ENCODE results near the gene SMARCD3. TPM values are rescaled to one million over a fixed set of nuclear protein-coding genes. Genes with fewer than 3 reads are reported as not detected.

Gene SMARCD3
- total RNA-seq, 1 donor from 2014 or later = 52.9 TPM

GRCh38 chr7:151189038-151189437 lies 59.5 kb downstream of the SMARCD3 start:
- no peak overlapping the region for H3K4me3 Mint-ChIP-seq (ENCODE audit: low read depth)
- no peak overlapping the region for H3K27ac Mint-ChIP-seq
- no peaks in the 10 kb centered on the region for H3K36me3 Mint-ChIP-seq (ENCODE audit: insufficient read depth)
- no peaks in the 10 kb centered on the region for H3K9me3 Mint-ChIP-seq (ENCODE audit: low read depth)
- DNase-seq (ENCODE audit: low spot score, unreplicated experiment) = no peak
- TF ChIP-seq CTCF (IDR thresholded peaks at IDR 0.05; ENCODE audit: unreplicated experiment) = no peak
- H3K4me1 Mint-ChIP-seq (ENCODE audit: low read depth) = no peaks in the 10 kb centered on the region
- H3K27me3 Mint-ChIP-seq = peaks cover 35% of the 10 kb centered on the region

Other genes with a start within 250 kb of the SMARCD3 start
- gene ATG9B, start 224.2 kb downstream of the SMARCD3 start, total RNA-seq = 0.58 and 0.79 TPM in 2 replicates
- gene ABCB8, start 220.2 kb downstream of the SMARCD3 start, total RNA-seq = 36.0 and 36.2 TPM in 2 replicates
- gene ASIC3, start 200.2 kb downstream of the SMARCD3 start, total RNA-seq = 3.5 and 5.1 TPM in 2 replicates
- 22.6 and 24.9 TPM in 2 replicates for gene CDK5, start 190.8 kb downstream of the SMARCD3 start, total RNA-seq
- gene SLC4A2, start 189.1 kb downstream of the SMARCD3 start, total RNA-seq = 208 and 213 TPM in 2 replicates
- 75.0 and 81.9 TPM in 2 replicates for gene FASTK, start 167.9 kb downstream of the SMARCD3 start, total RNA-seq
- gene TMUB1, start 165.2 kb downstream of the SMARCD3 start, total RNA-seq = 40.4 and 48.6 TPM in 2 replicates
- 112 and 114 TPM in 2 replicates for gene AGAP3, start 162.2 kb downstream of the SMARCD3 start, total RNA-seq
- gene GBX1, start 81.0 kb downstream of the SMARCD3 start, total RNA-seq = 2.0 and 2.1 TPM in 2 replicates
- not detected in 2 replicates for gene ASB10, start 61.4 kb downstream of the SMARCD3 start, total RNA-seq
- not detected in 2 replicates for gene H2BK1, start 38.2 kb downstream of the SMARCD3 start, total RNA-seq
- gene ABCF2, start 21.5 kb downstream of the SMARCD3 start, total RNA-seq = 48.7 and 55.1 TPM in 2 replicates
- gene CHPF2, start 16.2 kb downstream of the SMARCD3 start, total RNA-seq = 41.4 and 42.2 TPM in 2 replicates
- gene NUB1, start 93.1 kb upstream of the SMARCD3 start, total RNA-seq = 49.0 and 53.5 TPM in 2 replicates
- gene WDR86, start 161.3 kb upstream of the SMARCD3 start, total RNA-seq = 80.6 and 82.9 TPM in 2 replicates
- 2.5 and 3.2 TPM in 2 replicates for gene CRYGN, start 191.4 kb upstream of the SMARCD3 start, total RNA-seq

Measured in progenitor cell of endocrine pancreas (in vitro differentiated cells).